KBM-7 (cell line): Measurements from ENCODE around the gene LEF1.

ENCODE experiments used
- DNase-seq: peaks from one replicate; pipeline ENCODE4 v3.0.0-alpha.2; 2015
- in situ Hi-C: fragments of 300-500 bp; cut with MboI; formaldehyde crosslinking; loops from 2 replicates; pipeline ENCODE4 v1.14.3; 2020; ENCODE audit warnings: low sequenced_read_pairs, low pct_unique_long_range_greater_than_20kb, mixed read lengths

The LEF1 gene

DNA sequence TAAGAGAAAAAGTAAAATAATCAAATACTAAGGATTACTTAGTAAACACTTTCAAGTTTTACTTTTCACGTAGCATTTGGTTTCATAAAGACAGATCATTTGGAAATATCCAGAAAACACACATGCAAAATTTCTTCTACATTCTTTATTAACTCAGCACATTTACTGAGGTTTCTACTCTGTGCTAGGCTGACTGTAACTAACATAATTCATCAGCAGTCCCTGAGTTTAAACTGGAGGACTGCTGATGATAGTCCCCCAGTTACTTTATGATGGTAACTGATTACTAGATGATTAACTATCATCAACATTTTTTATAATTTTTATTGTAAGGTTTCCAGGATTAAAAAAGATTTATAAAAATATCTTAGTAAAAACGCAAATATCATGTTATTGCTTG lies 12.3 kb downstream of the LEF1 start:
- in situ Hi-C loops = no loop called here
- no peak for DNase-seq

- in situ Hi-C loops = no loop called here
- no peak for DNase-seq
These were observed 13.4 kb downstream of the LEF1 start for GRCh38 chr4:108155373-108155772.

DNA sequence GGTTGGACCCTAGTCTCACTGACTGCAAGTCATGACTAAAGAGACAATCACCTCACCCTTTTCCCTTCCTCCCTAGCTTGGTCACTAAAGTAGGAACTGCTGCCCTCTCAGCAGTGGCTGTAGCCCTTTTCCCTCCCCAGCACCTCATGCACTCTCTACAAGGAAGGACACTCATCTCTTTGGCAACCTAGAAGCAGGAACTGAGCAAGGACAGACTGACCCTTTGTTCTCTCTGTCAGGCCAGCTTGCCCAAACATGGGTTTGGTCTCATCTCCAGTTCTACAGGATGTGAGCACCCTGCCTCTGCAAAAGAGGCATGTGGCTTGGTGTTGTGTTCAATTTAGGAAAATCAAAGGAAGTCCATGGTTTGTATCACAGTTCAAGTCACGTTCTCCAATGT lies 15.8 kb downstream of the LEF1 start:
- DNase-seq = no peak
- in situ Hi-C loops = no loop called here

DNA sequence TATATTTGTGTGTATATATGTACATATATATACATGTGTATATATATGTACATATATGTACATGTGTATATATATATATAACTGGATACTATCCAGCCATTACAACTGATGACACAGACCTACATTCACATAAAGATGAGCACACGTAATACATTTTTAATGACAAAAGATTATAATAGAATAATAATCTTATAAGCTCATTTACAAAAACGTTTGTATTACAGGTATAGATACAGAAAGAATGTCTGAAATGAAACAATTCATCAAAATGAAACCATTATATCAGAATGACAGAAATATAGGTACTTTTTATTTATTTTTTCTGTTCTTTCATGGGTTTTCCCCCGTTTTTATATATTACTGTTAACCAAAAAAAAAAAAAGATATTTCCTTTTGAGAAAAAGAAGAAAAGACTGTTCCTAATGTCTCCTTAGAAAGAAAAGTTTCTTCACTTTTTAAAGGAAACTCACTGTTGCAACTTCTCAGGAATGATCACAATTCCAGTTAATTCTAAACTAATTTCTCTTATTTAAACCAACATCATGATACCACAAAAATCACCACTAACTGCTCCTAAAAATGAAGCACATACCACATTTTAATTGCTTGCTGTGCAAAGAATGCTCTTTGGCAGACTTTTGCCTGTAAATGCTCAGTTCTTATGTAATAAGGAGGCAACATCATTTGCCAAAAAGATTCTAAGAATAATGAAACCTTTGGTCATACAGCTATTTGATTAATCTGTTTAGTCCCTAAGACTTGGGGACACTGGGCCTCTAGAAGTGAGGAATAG lies 18.9 kb downstream of the LEF1 start:
- in situ Hi-C loops = no loop called here
- no peak for DNase-seq

DNA sequence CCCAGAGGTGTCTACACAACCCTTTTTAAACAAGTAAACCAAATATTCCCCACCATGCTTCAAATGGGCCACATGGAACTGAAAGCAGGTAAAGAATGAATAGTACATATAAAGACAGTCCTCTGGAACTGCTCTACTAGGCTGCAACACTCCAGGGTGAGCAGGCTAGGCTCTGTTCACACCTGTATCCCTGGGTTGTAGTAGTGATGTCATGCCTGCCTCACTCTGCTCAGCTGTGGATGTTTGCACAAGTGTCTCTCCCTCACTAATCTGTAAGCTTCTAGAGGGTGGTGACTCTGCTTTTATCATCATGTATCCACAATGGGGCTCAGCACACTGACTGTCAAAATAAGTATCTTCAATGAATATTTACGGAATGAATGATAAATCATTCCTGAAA lies 20.4 kb downstream of the LEF1 start:
- in situ Hi-C loops = no loop called here

DNA sequence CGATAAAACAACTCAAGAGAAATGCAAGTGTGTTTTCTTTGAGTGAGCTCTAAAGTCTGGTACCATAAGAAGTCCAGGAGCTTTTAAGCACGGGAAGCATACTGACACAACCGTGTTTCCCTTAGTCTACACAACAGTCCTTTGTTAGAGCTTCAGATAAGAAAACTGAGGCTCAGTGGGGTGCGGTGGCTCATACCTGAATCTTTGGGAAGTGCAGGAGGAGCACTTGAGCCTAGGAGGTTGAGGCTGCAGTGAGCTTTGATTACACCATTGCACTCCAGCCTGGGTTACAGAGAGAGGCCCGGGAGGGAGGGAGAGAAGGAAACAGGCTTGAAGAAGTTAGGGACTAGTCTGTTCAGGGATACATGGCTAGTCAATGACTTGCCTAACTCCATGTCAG lies 21.9 kb downstream of the LEF1 start:
- in situ Hi-C loops = no loop called here
- no peak for DNase-seq

More for the DNA sequence above, 20.4 kb downstream of the LEF1 start:
- no peak for DNase-seq

GRCh38 chr4:108146336-108146735 lies 22.4 kb downstream of the LEF1 start:
- no peak for DNase-seq
- in situ Hi-C loops = no loop called here

- DNase-seq = no peak
- in situ Hi-C loops = no loop called here
These were observed 24.3 kb downstream of the LEF1 start for GRCh38 chr4:108144451-108144850.

- no peak for DNase-seq
- in situ Hi-C loops = no loop called here
These were observed 25.2 kb downstream of the LEF1 start for GRCh38 chr4:108143515-108143914.

DNA sequence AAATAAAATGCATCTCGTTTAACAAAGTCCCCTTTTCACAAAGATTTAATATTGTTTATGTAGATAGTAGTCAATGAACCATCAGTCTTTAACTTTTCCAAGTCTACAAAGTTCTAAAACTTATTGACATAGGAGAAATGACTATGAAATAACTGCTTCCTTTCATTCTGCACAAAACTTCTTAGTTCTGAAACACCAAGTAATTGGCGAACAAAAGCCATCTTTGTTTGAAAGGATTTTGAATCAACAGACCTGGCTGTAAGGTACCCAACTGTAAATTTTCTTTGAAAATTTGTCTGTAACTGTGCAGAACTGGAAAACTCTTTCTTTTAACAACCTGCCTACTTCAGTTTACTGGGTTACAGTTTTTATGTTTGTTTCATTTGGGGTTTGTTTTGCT lies 25.9 kb downstream of the LEF1 start:
- DNase-seq = no peak
- in situ Hi-C loops = no loop called here

DNA sequence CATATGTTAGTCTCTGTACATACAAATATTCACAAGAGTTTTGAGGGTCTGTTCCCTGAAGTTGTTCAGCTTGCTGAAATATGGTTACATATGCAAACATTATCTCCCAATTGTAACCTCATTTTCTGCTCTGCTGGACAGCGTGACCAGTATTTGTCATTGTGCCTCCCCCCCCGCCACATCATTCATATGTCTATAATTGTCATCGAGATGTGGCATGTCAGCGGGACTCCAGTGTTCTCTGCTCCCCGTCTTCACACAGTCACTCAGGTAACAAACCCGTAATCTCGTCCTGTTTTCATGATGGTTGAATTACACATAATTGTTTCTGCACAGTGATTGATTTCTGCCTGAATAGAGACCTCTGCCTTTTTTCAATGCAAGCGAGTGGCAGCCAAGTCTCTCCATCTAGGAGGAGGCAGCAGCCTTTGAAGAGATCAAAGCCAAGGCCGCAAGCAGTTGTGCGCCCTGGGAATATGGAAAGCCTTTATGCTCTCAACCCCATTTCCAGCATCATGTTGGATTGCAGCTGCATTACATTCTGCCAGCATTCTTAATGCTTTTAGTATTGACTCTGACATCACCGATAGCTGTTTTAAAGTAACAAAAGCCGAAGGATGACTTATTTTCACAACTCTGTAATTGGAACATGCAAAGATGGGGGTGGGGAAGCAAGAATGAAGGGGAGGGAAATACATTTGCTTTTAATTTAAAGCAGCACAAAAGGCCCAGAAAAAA lies 27.4 kb downstream of the LEF1 start:
- no peak for DNase-seq
- in situ Hi-C loops = no loop called here

- no peak for DNase-seq
- in situ Hi-C loops = no loop called here
These were observed 28.4 kb downstream of the LEF1 start for GRCh38 chr4:108140328-108140727.

DNA sequence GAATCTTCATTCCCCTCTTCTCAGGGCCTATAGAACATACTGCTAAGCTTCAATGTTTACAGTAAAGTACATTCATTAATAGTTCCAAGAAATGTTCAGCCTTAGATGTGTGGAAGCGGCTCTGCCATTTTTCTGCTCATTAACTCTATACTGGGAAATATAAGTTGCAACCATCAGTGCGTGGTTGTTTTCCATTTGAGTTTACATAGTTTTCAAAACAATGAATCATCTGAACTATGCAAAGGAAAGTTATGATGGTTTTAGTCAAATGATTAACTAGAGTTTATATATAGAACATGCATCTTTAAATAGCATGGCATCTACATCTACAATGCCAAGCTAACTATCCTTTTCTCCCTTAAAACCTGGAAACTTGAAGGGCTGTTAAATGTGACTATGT lies 29.6 kb downstream of the LEF1 start:
- in situ Hi-C loops = no loop called here
- DNase-seq = no peak

GRCh38 chr4:108135549-108136209 lies 33.1 kb downstream of the LEF1 start:
- DNase-seq = peak; percentile 34
- in situ Hi-C loops = no loop called here

- in situ Hi-C loops = no loop called here
- no peak for DNase-seq
These were observed 37.8 kb downstream of the LEF1 start for GRCh38 chr4:108130955-108131354.

GRCh38 chr4:108129196-108129595 lies 39.5 kb downstream of the LEF1 start:
- no peak for DNase-seq
- in situ Hi-C loops = no loop called here

- DNase-seq = no peak
- in situ Hi-C loops = no loop called here
These were observed 41.9 kb downstream of the LEF1 start for GRCh38 chr4:108126806-108127205.

DNA sequence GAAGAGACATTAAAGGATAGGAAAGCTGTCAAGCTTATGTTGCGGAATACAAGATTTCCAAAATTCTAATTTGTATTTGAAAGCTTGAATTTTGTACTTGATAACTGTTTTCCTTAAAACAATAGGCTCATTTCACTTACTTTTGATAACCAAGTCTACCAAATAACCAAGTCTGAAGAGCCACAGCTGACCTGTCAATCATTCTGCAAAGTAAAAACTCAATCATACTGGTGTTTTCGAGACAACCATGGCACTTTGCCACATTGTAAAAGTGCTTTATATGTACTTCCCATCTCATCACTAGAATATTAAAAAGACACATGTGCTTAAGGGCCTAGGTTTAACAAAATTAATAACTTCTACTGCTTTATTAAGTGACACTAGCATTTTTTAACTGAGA lies 47.9 kb downstream of the LEF1 start:
- in situ Hi-C loops = no loop called here
- no peak for DNase-seq

GRCh38 chr4:108119199-108119800 lies 49.4 kb downstream of the LEF1 start:
- in situ Hi-C loops = no loop called here
- no peak for DNase-seq

- in situ Hi-C loops = no loop called here
- no peak for DNase-seq
These were observed 50.2 kb downstream of the LEF1 start for GRCh38 chr4:108118505-108118904.
